Esophagus squamous epithelium (tissue), 4 donors: ENCODE measurements around the gene TNFAIP2.

Source experiments
- POLR2A ChIP-seq, 4 donors: fragments of 450-650 bp; IDR thresholded peaks; one replicate each; pipeline ENCODE4 v1.6.1; 2017; ENCODE audit warnings: antibody characterized with exemption in 4 of 4, mild to moderate bottlenecking in 4 of 4, moderate library complexity in 3 of 4
- TF ChIP-seq, protein P1 (sequence below), 6 experiments: fragments of 450-650 bp in 4 of 6; fragments of 200-600 bp in 2 of 6; sonication (generic) in 2 of 6; IDR thresholded peaks; one replicate each; pipeline ENCODE4 v1.5.1; 2016 to 2019; ENCODE audit warnings: antibody characterized with exemption in 6 of 6, mild to moderate bottlenecking in 4 of 6, moderate library complexity in 4 of 6

DNA sequence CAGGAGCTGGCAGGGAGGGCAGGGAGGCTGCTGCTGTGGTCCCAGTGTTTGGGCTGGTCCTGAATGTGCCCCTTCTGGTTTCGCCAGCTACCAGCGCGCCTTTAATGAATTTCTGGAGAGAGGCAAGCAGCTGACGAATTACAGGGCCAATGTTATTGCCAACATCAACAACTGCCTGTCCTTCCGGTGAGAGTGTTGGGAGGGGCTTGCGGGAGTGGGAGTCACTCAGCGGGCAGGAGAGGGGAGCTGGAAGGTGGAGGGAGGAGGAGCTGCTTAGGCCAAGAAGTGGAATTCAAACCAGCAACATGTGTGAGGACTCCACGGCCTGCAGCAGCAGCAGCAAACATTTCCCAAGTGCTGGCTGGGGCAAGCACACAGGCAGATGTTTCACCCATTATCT is 7.7 kb downstream of the TNFAIP2 start:
- TF ChIP-seq, protein P1, sequence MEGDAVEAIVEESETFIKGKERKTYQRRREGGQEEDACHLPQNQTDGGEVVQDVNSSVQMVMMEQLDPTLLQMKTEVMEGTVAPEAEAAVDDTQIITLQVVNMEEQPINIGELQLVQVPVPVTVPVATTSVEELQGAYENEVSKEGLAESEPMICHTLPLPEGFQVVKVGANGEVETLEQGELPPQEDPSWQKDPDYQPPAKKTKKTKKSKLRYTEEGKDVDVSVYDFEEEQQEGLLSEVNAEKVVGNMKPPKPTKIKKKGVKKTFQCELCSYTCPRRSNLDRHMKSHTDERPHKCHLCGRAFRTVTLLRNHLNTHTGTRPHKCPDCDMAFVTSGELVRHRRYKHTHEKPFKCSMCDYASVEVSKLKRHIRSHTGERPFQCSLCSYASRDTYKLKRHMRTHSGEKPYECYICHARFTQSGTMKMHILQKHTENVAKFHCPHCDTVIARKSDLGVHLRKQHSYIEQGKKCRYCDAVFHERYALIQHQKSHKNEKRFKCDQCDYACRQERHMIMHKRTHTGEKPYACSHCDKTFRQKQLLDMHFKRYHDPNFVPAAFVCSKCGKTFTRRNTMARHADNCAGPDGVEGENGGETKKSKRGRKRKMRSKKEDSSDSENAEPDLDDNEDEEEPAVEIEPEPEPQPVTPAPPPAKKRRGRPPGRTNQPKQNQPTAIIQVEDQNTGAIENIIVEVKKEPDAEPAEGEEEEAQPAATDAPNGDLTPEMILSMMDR (IDR thresholded peaks at IDR 0.05): no peak
- TF ChIP-seq POLR2A (IDR thresholded peaks at IDR 0.05): peak in 1 of 4 donors; percentile 7
